Endodermal cell (in vitro differentiated cells): ENCODE measurements around the gene ZNF302. TPM values are rescaled to one million over a fixed set of nuclear protein-coding genes. Genes with fewer than 3 reads are reported as not detected.

Experiments
- DNase-seq: peaks from one replicate; pipeline ENCODE4 v3.0.0-alpha.2; 2017
- H3K27ac ChIP-seq: 2 replicates; pipeline ENCODE4 v1.5.1; 2013; ENCODE audit warnings: mild to moderate bottlenecking, low read depth, low read length, moderate library complexity
- H3K27me3 ChIP-seq: 2 replicates; pipeline ENCODE4 v1.6.1; 2013; ENCODE audit warnings: mild to moderate bottlenecking, low read length, moderate library complexity; ENCODE audit not compliant: insufficient read depth, control insufficient read depth, poor library complexity, severe bottlenecking
- H3K36me3 ChIP-seq: 2 replicates; pipeline ENCODE4 v1.7.0; 2013; ENCODE audit warnings: mild to moderate bottlenecking, low read length, moderate library complexity; ENCODE audit not compliant: control insufficient read depth, insufficient read depth
- H3K4me1 ChIP-seq: one replicate; pipeline ENCODE4 v1.7.0; 2013; ENCODE audit warnings: low read length; ENCODE audit not compliant: control insufficient read depth, insufficient read depth
- H3K4me3 ChIP-seq: 2 replicates; pipeline ENCODE4 v1.5.1; 2013; ENCODE audit warnings: mild to moderate bottlenecking, low read length, moderate library complexity
- H3K9ac ChIP-seq: 2 replicates; pipeline ENCODE4 v1.6.1; 2013; ENCODE audit warnings: mild to moderate bottlenecking, low read length, moderate library complexity; ENCODE audit not compliant: poor library complexity, severe bottlenecking; ENCODE audit errors: extremely low read depth
- H3K9me3 ChIP-seq: 2 replicates; pipeline ENCODE4 v1.6.1; 2013; ENCODE audit warnings: mild to moderate bottlenecking, low read length, moderate library complexity; ENCODE audit not compliant: control insufficient read depth
- H3K27ac Mint-ChIP-seq: 2 replicates; pipeline ENCODE4 v1.8.0; 2020; ENCODE audit warnings: mixed read lengths
- H3K27me3 Mint-ChIP-seq: 2 replicates; pipeline ENCODE4 v1.8.0; 2021; ENCODE audit warnings: mild to moderate bottlenecking, mixed read lengths; ENCODE audit not compliant: insufficient read depth
- H3K36me3 Mint-ChIP-seq: 2 replicates; pipeline ENCODE4 v1.8.0; 2020; ENCODE audit warnings: low read depth, mixed read lengths
- H3K4me1 Mint-ChIP-seq: 2 replicates; pipeline ENCODE4 v1.8.0; 2020; ENCODE audit warnings: mixed read lengths
- H3K4me3 Mint-ChIP-seq: 2 replicates; pipeline ENCODE4 v1.8.0; 2020; ENCODE audit warnings: mild to moderate bottlenecking, moderate library complexity, mixed read lengths
- H3K9me3 Mint-ChIP-seq: 2 replicates; pipeline ENCODE4 v1.8.0; 2020; ENCODE audit warnings: mild to moderate bottlenecking, mixed read lengths
- CTCF ChIP-seq: fragments of 200-600 bp; sonication (generic); conservative IDR thresholded peaks from 2 replicates; pipeline ENCODE4 v1.5.0; 2021; ENCODE audit warnings: antibody characterized with exemption, mild to moderate bottlenecking
- WGBS, 2 experiments: methylation state at CpG; one replicate each; pipeline versions ENCODE4 v1.1.5 to v1.1.7; 2013; ENCODE audit warnings: missing lambda C conversion rate in 2 of 2, mixed read lengths in 1 of 2; ENCODE audit not compliant: insufficient coverage in 1 of 2, insufficient read length in 1 of 2; 5-methylcytosine and 5-hydroxymethylcytosine counted together
- long read RNA-seq, 4 experiments: library from polyadenylated mRNA in 2 of 4; library from RNA in 1 of 4; library from capped mRNA in 1 of 4; stranded (forward) in 3 of 4; unstranded in 1 of 4; transcript quantifications; one replicate each; pipeline ENCODE4 v2.0.0, GENCODE V29; 2020 to 2021; ENCODE audit warnings: inconsistent platforms in 1 of 4
- polyA plus RNA-seq, 2 experiments: library from polyadenylated mRNA; stranded (reverse); fragments of 50-300 nt; gene quantifications; one replicate each; pipeline ENCODE4 v1.2.3, GENCODE V29; 2013
- total RNA-seq, 2 donors: library from RNA; stranded (reverse); fragmentation: NEBNext Ultra II Directional in 1 of 2; extraction: Animal tissue kit (Norgen Biotek cat#: 25700) in 1 of 2; gene quantifications; 2 replicates in 1 of 2; 3 replicates in 1 of 2; pipeline ENCODE4 v1.2.1, GENCODE V29; 2021

Gene ZNF302
- 10 to 100 TPM; 24.1 to 27.4 TPM for total RNA-seq
- polyA plus RNA-seq (2013, experiment 1 of 2): 32.4 TPM
- polyA plus RNA-seq (2013, experiment 2 of 2): 26.9 TPM
- long read RNA-seq, experiment 1, partial matches to known transcripts: 1 of 10 reads
- long read RNA-seq, experiment 1, other reads (novel, unspliced or antisense): 6 of 10 reads
- long read RNA-seq, experiment 2, transcript ZNF302-203 (5 exons, 2,600 nt): minor isoform, 8 of 56 reads
- long read RNA-seq, experiment 2, transcript ZNF302-201 (5 exons, 2,590 nt): major isoform, 19 of 56 reads
- long read RNA-seq, experiment 2, partial matches to known transcripts: 11 of 56 reads
- long read RNA-seq, experiment 2, other reads (novel, unspliced or antisense): 14 of 56 reads
- long read RNA-seq, experiment 3, transcript ZNF302-214 (5 exons, 2,893 nt): minor isoform, 9 of 150 reads
- long read RNA-seq, experiment 3, transcript ZNF302-201 (5 exons, 2,590 nt): major isoform, 55 of 150 reads
- long read RNA-seq, experiment 3, transcript ZNF302-203 (5 exons, 2,600 nt): minor isoform, 25 of 150 reads
- long read RNA-seq, experiment 3, transcript ZNF302-206 (5 exons, 2,849 nt): minor isoform, 32 of 150 reads
- long read RNA-seq, experiment 3, partial matches to known transcripts: 3 of 150 reads
- long read RNA-seq, experiment 3, other reads (novel, unspliced or antisense): 23 of 150 reads
- long read RNA-seq, experiment 4, transcript ZNF302-201 (5 exons, 2,590 nt): major isoform, 7 of 19 reads
- long read RNA-seq, experiment 4, partial matches to known transcripts: 3 of 19 reads
- long read RNA-seq, experiment 4, other reads (novel, unspliced or antisense): 5 of 19 reads

DNA sequence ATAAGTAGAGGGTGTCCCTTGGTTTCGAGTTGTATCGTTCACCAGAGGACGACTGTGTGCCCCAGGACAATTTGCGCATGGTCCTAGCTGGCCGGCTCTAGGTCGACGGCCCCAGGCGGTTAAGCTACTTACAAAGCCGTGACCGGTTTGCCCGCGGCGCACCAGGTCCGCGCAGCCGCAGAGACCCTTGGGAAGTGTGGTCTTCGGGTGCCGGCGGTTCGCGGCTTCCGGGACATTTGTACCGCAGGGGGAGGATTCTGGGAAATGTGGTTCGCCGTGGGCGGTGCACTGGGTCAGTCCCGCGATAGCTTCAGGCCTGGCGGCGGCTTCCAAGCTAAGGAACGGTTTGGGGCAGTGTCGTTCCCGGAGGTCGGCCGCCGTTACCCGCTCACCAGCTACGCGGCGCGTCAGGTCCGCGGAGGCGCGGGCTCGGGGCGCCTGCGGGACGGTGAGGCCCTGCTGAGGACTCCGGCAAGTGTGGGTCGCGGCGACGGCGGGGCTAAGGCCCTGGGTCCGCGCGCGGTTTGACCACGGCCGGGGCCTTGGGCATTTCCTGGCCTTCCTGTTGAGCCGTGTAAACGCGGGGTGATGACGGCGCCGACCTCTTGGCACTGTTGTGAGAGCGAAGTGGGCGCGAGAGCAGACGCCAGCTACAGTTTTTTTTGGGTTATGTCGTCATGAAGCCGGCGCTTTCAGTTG lies at the start of gene ZNF302:
Gene ZNF302, plus strand, starts transcription at position 293 of the 699 bp plus-strand sequence. CDS start 1,127 bp downstream, outside the sequence.
- WGBS, 2 experiments: 1% methylated on average over 38 to 74 of the region's 74 CpGs

GRCh38 chr19:34633802-34634201 lies 43.7 kb upstream of the ZNF302 start:
- no peak overlapping the region for H3K4me3 ChIP-seq
- no peak overlapping the region for H3K27ac ChIP-seq
- Mint-ChIP-seq H3K27me3 (no peaks in the 10 kb centered on the region), H3K27ac (no peak overlapping the region), H3K9me3 (peaks cover 55% of the 10 kb centered on the region), H3K4me3 (no peak overlapping the region), H3K4me1 (no peaks in the 10 kb centered on the region), H3K36me3 (peaks cover 2% of the 10 kb centered on the region)
- no peak for TF ChIP-seq CTCF
- no peak overlapping the region for H3K9ac ChIP-seq
- WGBS, 2 experiments: 84 to 94% methylated on average over 2 of the region's 2 CpGs
- no peak for DNase-seq
- peaks cover 19% of the 10 kb centered on the region for H3K9me3 ChIP-seq
- H3K27me3 ChIP-seq: no peaks in the 10 kb centered on the region
- no peaks in the 10 kb centered on the region for H3K4me1 ChIP-seq
- H3K36me3 ChIP-seq: no peaks in the 10 kb centered on the region

More for the DNA sequence above, at the start of gene ZNF302:
- TF ChIP-seq CTCF: no peak
- peak within 1 kb of the TSS; percentile 80 for H3K4me3 Mint-ChIP-seq
- peaks cover 2% of the 10 kb centered on the region for H3K4me1 Mint-ChIP-seq
- Histone ChIP-seq H3K9me3 (peaks cover 55% of the 10 kb centered on the region), H3K36me3 (peaks cover 39% of the 10 kb centered on the region), H3K4me1 (no peaks in the 10 kb centered on the region), H3K27me3 (peaks cover 28% of the 10 kb centered on the region), H3K9ac (peak within 1 kb of the TSS; percentile 85), H3K27ac (peak within 1 kb of the TSS; percentile 79), H3K4me3 (peak within 1 kb of the TSS; percentile 87)
- H3K36me3 Mint-ChIP-seq: peaks cover 40% of the 10 kb centered on the region
- peaks cover 31% of the 10 kb centered on the region for H3K27me3 Mint-ChIP-seq
- DNase-seq: peak; percentile 99
- peaks cover 52% of the 10 kb centered on the region for H3K9me3 Mint-ChIP-seq
- peak within 1 kb of the TSS; percentile 95 for H3K27ac Mint-ChIP-seq

DNA sequence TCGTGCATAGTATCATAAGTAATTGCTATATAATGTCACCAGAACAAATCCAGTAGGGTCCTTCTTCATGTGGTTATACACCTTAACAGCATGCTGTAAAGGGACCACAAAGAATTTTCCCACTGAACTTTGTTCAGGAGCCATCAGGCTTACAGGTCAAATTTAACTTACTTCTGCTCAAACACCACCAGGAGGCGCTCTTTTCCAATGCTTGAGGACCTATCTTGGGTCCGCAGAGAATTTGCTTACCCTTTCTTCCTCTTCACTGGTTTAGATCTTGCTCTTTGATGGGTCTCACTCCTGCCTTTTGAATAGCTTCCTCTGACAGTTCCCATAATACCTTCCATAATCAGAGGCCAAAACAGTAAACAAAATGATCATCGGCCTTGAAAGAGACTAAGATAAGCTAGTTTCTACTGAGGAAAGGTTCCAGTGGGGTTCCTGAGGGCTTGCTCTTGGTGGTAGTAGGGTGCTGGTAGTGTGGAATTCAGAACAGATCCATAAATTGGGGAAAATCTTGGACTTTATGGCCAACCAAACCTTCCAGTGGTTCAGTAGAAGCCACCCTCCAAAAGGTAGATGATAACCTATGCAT lies 37.9 kb upstream of the ZNF302 start:
- 0 to 33% methylated on average over 2 to 3 of the region's 4 CpGs for WGBS, 2 experiments
- Mint-ChIP-seq H3K4me1 (no peaks in the 10 kb centered on the region), H3K27me3 (peaks cover 10% of the 10 kb centered on the region)

More for the DNA sequence above, 37.9 kb upstream of the ZNF302 start:
- Histone ChIP-seq H3K27ac (no peak overlapping the region), H3K36me3 (no peaks in the 10 kb centered on the region), H3K9me3 (peaks cover 11% of the 10 kb centered on the region), H3K27me3 (no peaks in the 10 kb centered on the region), H3K4me1 (no peaks in the 10 kb centered on the region), H3K4me3 (no peak overlapping the region), H3K9ac (no peak overlapping the region)
- H3K9me3 Mint-ChIP-seq: peaks cover 22% of the 10 kb centered on the region
- H3K36me3 Mint-ChIP-seq: peaks cover 2% of the 10 kb centered on the region
- DNase-seq: peak; percentile 80
- TF ChIP-seq CTCF: peak; percentile 91
- H3K27ac Mint-ChIP-seq: no peak overlapping the region
- H3K4me3 Mint-ChIP-seq: no peak overlapping the region
